T-helper 2 cell treated with Interferon-gamma antibody and Interleukin-4, amounts not matched to agents 100 ng/mL and 5 ng/mL, for 36 hours (primary cell): ENCODE measurements around the gene HDAC8. TPM values are rescaled to one million over a fixed set of nuclear protein-coding genes. Genes with fewer than 3 reads are reported as not detected.
"Not testable (repeated sequence)": the region's sequence is repeated elsewhere in the genome, so short reads cannot be mapped to it uniquely, and the experiment has no call there.

Experiments used
- intact Hi-C: fragments of 100-400 bp; cut with micrococcal nuclease; formaldehyde crosslinking; loops from one replicate; pipeline ENCODE4 v1.15.1; 2023
- total RNA-seq: library from RNA; stranded (reverse); gene quantifications from 2 replicates; pipeline ENCODE4 v1.2.3, GENCODE V29; 2022

Gene HDAC8
- total RNA-seq, 1 donor from 2014 or later = 30.5 TPM

- intact Hi-C loops = no loop called here
Measured at GRCh38 chrX:72465889-72466288, 106.8 kb downstream of the HDAC8 start.

GRCh38 chrX:72461766-72462165 lies 110.9 kb downstream of the HDAC8 start:
- intact Hi-C loops = no loop called here

- intact Hi-C loops = no loop called here
Measured at GRCh38 chrX:72461288-72461687, 111.4 kb downstream of the HDAC8 start.

GRCh38 chrX:72460715-72461114 lies 111.9 kb downstream of the HDAC8 start:
- intact Hi-C loops = no loop called here

- intact Hi-C loops = not testable (repeated sequence)
Measured at GRCh38 chrX:72449034-72449433, 123.6 kb downstream of the HDAC8 start.

GRCh38 chrX:72440764-72441163 lies 131.9 kb downstream of the HDAC8 start:
- intact Hi-C loops = not testable (repeated sequence)

GRCh38 chrX:72436010-72436409 lies 136.6 kb downstream of the HDAC8 start:
- intact Hi-C loops = no loop called here

GRCh38 chrX:72430405-72430968 lies 142.2 kb downstream of the HDAC8 start:
- intact Hi-C loops = no loop called here

- intact Hi-C loops = no loop called here
Measured at GRCh38 chrX:72421797-72422196, 150.8 kb downstream of the HDAC8 start.

- intact Hi-C loops = no loop called here
Measured at GRCh38 chrX:72409993-72410392, 162.7 kb downstream of the HDAC8 start.

- intact Hi-C loops = no loop called here
Measured at GRCh38 chrX:72408885-72409284, 163.8 kb downstream of the HDAC8 start.

GRCh38 chrX:72405136-72405535 lies 167.5 kb downstream of the HDAC8 start:
- intact Hi-C loops = not testable (repeated sequence)

- intact Hi-C loops = no loop called here
Measured at GRCh38 chrX:72402614-72403013, 170.0 kb downstream of the HDAC8 start.

- intact Hi-C loops = no loop called here
Measured at GRCh38 chrX:72399816-72400215, 172.8 kb downstream of the HDAC8 start.

- intact Hi-C loops = no loop called here
Measured at GRCh38 chrX:72396117-72396516, 176.5 kb downstream of the HDAC8 start.

- intact Hi-C loops = no loop called here
Measured at GRCh38 chrX:72395237-72395636, 177.4 kb downstream of the HDAC8 start.

GRCh38 chrX:72394518-72395170 lies 178.0 kb downstream of the HDAC8 start:
- intact Hi-C loops = no loop called here

- intact Hi-C loops = no loop called here
Measured at GRCh38 chrX:72393836-72394517, 178.7 kb downstream of the HDAC8 start.

GRCh38 chrX:72392816-72393800 lies 179.5 kb downstream of the HDAC8 start:
- intact Hi-C loops = no loop called here

GRCh38 chrX:72392042-72392441 lies 180.6 kb downstream of the HDAC8 start:
- intact Hi-C loops = no loop called here

- intact Hi-C loops = no loop called here
Measured at GRCh38 chrX:72387247-72387646, 185.4 kb downstream of the HDAC8 start.

GRCh38 chrX:72382202-72382595 lies 190.4 kb downstream of the HDAC8 start:
- intact Hi-C loops = no loop called here
